K562 (cell line): ENCODE results near the gene FBN3. TPM values are rescaled to one million over a fixed set of nuclear protein-coding genes. Genes with fewer than 3 reads are reported as not detected.

Source experiments
- ATAC-seq: fragments of 200-7000 bp; cut with Tn5 transposase; 3 replicates; pipeline ENCODE4 v1.9.1; 2020; ENCODE audit warnings: moderate library complexity
- BruUV-seq: library from RNA; stranded (reverse); fragments of 400-500 nt; replicated peaks from 2 replicates; lab custom pipeline; 2021; lab: Mats Ljungman, UMichigan
- CTCF ChIA-PET: fragments of 300-600 bp; formaldehyde crosslinking; extraction: SDS; loops from one replicate; lab custom pipeline; 2021; ENCODE audit warnings: low intra/inter-chr PET ratio; lab: Yijun Ruan, JAX
- POLR2A ChIA-PET: fragments of 300-600, 350-650 bp; sonication (Branson Sonifier 250); formaldehyde crosslinking; extraction: SDS; loops from one replicate; lab custom pipeline; 2021; ENCODE audit warnings: antibody characterized with exemption, inconsistent platforms; lab: Yijun Ruan, JAX
- DNase-seq, 4 experiments: peaks; one replicate each; pipeline versions ENCODE4 v3.0.0 to v3.0.0-alpha.2; 2011 to 2018; ENCODE audit warnings: low spot score in 3 of 4, mixed read lengths in 3 of 4; ENCODE audit errors: extremely low read depth in 1 of 4
- FAIRE-seq: peaks from 2 replicates; lab custom pipeline; 2011; peaks lifted over from hg19 to GRCh38; lab: Jason Lieb, UNC
- H2AFZ ChIP-seq: 2 replicates; pipeline ENCODE4 v1.6.0; 2011; ENCODE audit warnings: low read depth, low read length, control low read depth, inconsistent platforms
- H3K27ac ChIP-seq: fragments of 200-600 bp; 3 replicates; pipeline ENCODE4 v1.8.0; 2011; ENCODE audit warnings: low read depth, mild to moderate bottlenecking, control low read depth, inconsistent platforms, low read length, moderate library complexity, mixed read lengths; ENCODE audit errors: extremely low read depth
- H3K27me3 ChIP-seq, 2 experiments: fragments of 300-600 bp in 1 of 2; 2 replicates in 1 of 2; 3 replicates in 1 of 2; pipeline versions ENCODE4 v1.6.0 to v1.8.0; 2011; ENCODE audit warnings: inconsistent platforms in 2 of 2, low read length in 2 of 2, mild to moderate bottlenecking in 1 of 2, mixed read lengths in 1 of 2, moderate library complexity in 1 of 2; ENCODE audit not compliant: control insufficient read depth in 2 of 2, insufficient read depth in 2 of 2
- H3K36me3 ChIP-seq: fragments of 300-600 bp; 3 replicates; pipeline ENCODE4 v1.8.0; 2011; ENCODE audit warnings: mild to moderate bottlenecking, low read length, inconsistent platforms; ENCODE audit not compliant: control insufficient read depth, insufficient read depth
- H3K4me1 ChIP-seq, 2 experiments: fragments of 200-600 bp in 1 of 2; replicated peaks in 1 of 2; 2 replicates in 1 of 2; 3 replicates in 1 of 2; pipeline versions ENCODE4 v1.5.1 to v1.8.0; 2011; ENCODE audit warnings: inconsistent platforms in 2 of 2, low read length in 2 of 2, mild to moderate bottlenecking in 1 of 2, mixed read lengths in 1 of 2, moderate library complexity in 1 of 2; ENCODE audit not compliant: control insufficient read depth in 2 of 2, insufficient read depth in 2 of 2
- H3K4me2 ChIP-seq: 2 replicates; pipeline ENCODE4 v1.6.1; 2011; ENCODE audit warnings: low read length, control low read depth, inconsistent platforms, mixed read lengths; ENCODE audit not compliant: insufficient read depth
- H3K4me3 ChIP-seq: fragments of 200-600 bp; sonication (generic), shearing (Covaris generic); 2 replicates; pipeline ENCODE4 v1.5.1; 2016; ENCODE audit warnings: control low read depth, inconsistent platforms
- H3K79me2 ChIP-seq: fragments of 200-600 bp; 3 replicates; pipeline ENCODE4 v1.8.0; 2011; ENCODE audit warnings: low read length, inconsistent platforms; ENCODE audit not compliant: control insufficient read depth, insufficient read depth
- H3K9ac ChIP-seq, 2 experiments: 2 replicates each; pipeline versions ENCODE4 v1.6.0 to v1.6.1; 2011; ENCODE audit warnings: low read depth in 2 of 2, low read length in 2 of 2, control low read depth in 1 of 2, inconsistent platforms in 1 of 2, mild to moderate bottlenecking in 1 of 2, mixed read lengths in 1 of 2; ENCODE audit not compliant: insufficient read depth in 1 of 2
- H3K9me1 ChIP-seq: one replicate; pipeline ENCODE4 v1.6.0; 2011; ENCODE audit warnings: inconsistent platforms, mild to moderate bottlenecking, low read length, moderate library complexity; ENCODE audit not compliant: control insufficient read depth, insufficient read depth
- H3K9me3 ChIP-seq: replicated peaks from 2 replicates; pipeline ENCODE4 v1.5.1; 2011; ENCODE audit warnings: low read depth, low read length, inconsistent platforms; ENCODE audit not compliant: control insufficient read depth, insufficient read depth
- H4K20me1 ChIP-seq: replicated peaks from 2 replicates; pipeline ENCODE4 v1.6.1; 2011; ENCODE audit warnings: low read length, inconsistent platforms, mixed read lengths; ENCODE audit not compliant: control insufficient read depth, insufficient read depth
- GTF3C2 ChIP-seq: IDR thresholded peaks from 3 replicates; pipeline ENCODE4 v1.6.1; 2011; ENCODE audit warnings: borderline replicate concordance, mild to moderate bottlenecking, moderate library complexity; ENCODE audit not compliant: insufficient read length; ENCODE audit errors: extremely low read depth
- KLF13 ChIP-seq: fragments of 450-650 bp; IDR thresholded peaks from 2 replicates; pipeline ENCODE4 v1.6.1; 2016; ENCODE audit warnings: missing genetic modification characterization, low read depth, mild to moderate bottlenecking, missing compliant biosample characterization, moderate library complexity, borderline replicate concordance
- RBM39 ChIP-seq: fragments of 200-400 bp; formaldehyde crosslinking; optimal IDR thresholded peaks from 2 replicates; pipeline ENCODE3; 2018; ENCODE audit warnings: low read depth, low read length
- REST ChIP-seq, 2 experiments: fragments of 450-650 bp; formaldehyde crosslinking in 1 of 2; IDR thresholded peaks; 2 replicates each; pipeline versions ENCODE4 v1.4.0 to v1.6.1; 2014 to 2020; ENCODE audit warnings: mild to moderate bottlenecking in 2 of 2, borderline replicate concordance in 1 of 2, low read depth in 1 of 2
- SIX5 ChIP-seq, 2 experiments: IDR thresholded peaks; 2 replicates each; pipeline ENCODE4 v1.6.1; 2011; ENCODE audit warnings: low read length in 2 of 2, borderline replicate concordance in 1 of 2, low read depth in 1 of 2, mild to moderate bottlenecking in 1 of 2, moderate library complexity in 1 of 2; ENCODE audit not compliant: insufficient read depth in 1 of 2
- ZFP1 ChIP-seq: fragments of 450-650 bp; formaldehyde crosslinking; IDR thresholded peaks from 2 replicates; pipeline ENCODE4 v1.4.0; 2020; ENCODE audit warnings: mild to moderate bottlenecking, mixed read lengths
- ZNF764 ChIP-seq: fragments of 250-450 bp; sonication (Bioruptor Pico); IDR thresholded peaks from 2 replicates; pipeline ENCODE4 v1.4.0; 2020; ENCODE audit warnings: low read depth, mild to moderate bottlenecking, moderate library complexity
- WGBS: fragments of 100-300 bp; shearing (Covaris generic); methylation state at CpG from one replicate; pipeline ENCODE4 v1.1.6; 2016; ENCODE audit warnings: low coverage, mixed read lengths; ENCODE audit not compliant: insufficient coverage; ENCODE audit errors: missing lambda C conversion rate; 5-methylcytosine and 5-hydroxymethylcytosine counted together
- in situ Hi-C: fragments of 300-500 bp; cut with MboI; formaldehyde crosslinking; loops from 4 replicates; pipeline ENCODE4 v1.15.0; 2018; ENCODE audit warnings: inconsistent platforms, mixed read lengths
- intact Hi-C: fragments of 100-400 bp; cut with micrococcal nuclease; formaldehyde crosslinking; loops from 2 replicates; pipeline ENCODE4 v1.14.2; 2022
- polyA plus RNA-seq, 8 experiments: library from polyadenylated mRNA; depleted of rRNA in 4 of 8; stranded (reverse) in 5 of 8; unstranded in 3 of 8; fragments of >200 nt; fragmentation: Nextera tagmentation in 2 of 8; fragmentation: Illumina TruSeq in 1 of 8; extraction: Ambion mirVana in 2 of 8; extraction: Trizol in 1 of 8; gene quantifications; 2 replicates each; pipeline versions ENCODE4 v1.2.1 to v1.2.3, GENCODE V29; 2011 to 2014; ENCODE audit warnings: inconsistent platforms in 1 of 8, missing spikeins in 1 of 8
- total RNA-seq, 7 experiments: library from RNA; depleted of rRNA in 6 of 7; stranded (reverse); fragments of >200 nt in 6 of 7; fragmentation: Illumina TruSeq in 2 of 7; extraction: Trizol in 2 of 7; gene quantifications; 2 replicates each; pipeline versions ENCODE4 v1.2.1 to v1.2.3, GENCODE V29; 2011 to 2021; ENCODE audit warnings: low replicate concordance in 1 of 7

FBN3 gene
- total and polyA plus RNA-seq, 9 of the 15 experiments (the other 6 are each of a cell fraction or from before 2014, with no cell fraction given): under 0.01 to 0.29 (median 0.01) TPM; not detected in 4

GRCh38 chr19:8129061-8129618 lies 20.3 kb downstream of the FBN3 start:
- Histone ChIP-seq H4K20me1 (peaks cover 7% of the 10 kb centered on the region), H3K79me2 (no peaks in the 10 kb centered on the region), H3K9me3 (no peaks in the 10 kb centered on the region), H3K9me1 (no peaks in the 10 kb centered on the region), H3K4me2 (no peak overlapping the region), H3K4me3 (no peak overlapping the region), H3K27ac (no peak overlapping the region), H2AFZ (no peak overlapping the region), H3K9ac (peak overlapping the region in 1 of 2 experiments; percentile 45; a peak in 1 of 4 replicates), H3K36me3 (no peaks in the 10 kb centered on the region), H3K4me1 (peaks cover 0 to 19% of the 10 kb centered on the region in 2 experiments; a peak in 2 of 5 replicates), H3K27me3 (peaks cover 49 to 81% of the 10 kb centered on the region in 2 experiments)
- no peak for ATAC-seq
- no peak for DNase-seq
- 7% methylated on average over 15 of the region's 20 CpGs for WGBS
- BruUV-seq: no TSS peak
- CTCF ChIA-PET: no interaction called here
- in situ Hi-C loops (no loop called here), intact Hi-C loops (no loop called here)
- POLR2A ChIA-PET: interaction anchor here (0.6 kb wide), 1 partner anchor 1699 kb away, joined by 4 read pairs; no protein-coding TSS in a partner anchor
- no peak for FAIRE-seq
- TF ChIP-seq RBM39 (no peak), GTF3C2 (no peak), REST (IDR thresholded peaks at IDR 0.05; ENCODE audit: borderline replicate concordance) (no peak), REST (CRISPR knock-in tag; IDR thresholded peaks at IDR 0.05; ENCODE audit: low read depth) (no peak), SIX5 (IDR thresholded peaks at IDR 0.05; ENCODE audit: borderline replicate concordance in 1 of 2, insufficient read depth in 1 of 2, low read depth in 1 of 2, low read length in 2 of 2) (no peak), ZNF764 (CRISPR knock-in tag) (no peak), ZFP1 (no peak), KLF13 (tag) (no peak)
